Uterus (tissue), 2 donors: ENCODE data around the gene DMD.

Experiments used
- POLR2A ChIP-seq, 2 donors: fragments of 450-650 bp; IDR thresholded peaks; one replicate each; pipeline ENCODE4 v1.6.1; 2016; ENCODE audit warnings: antibody characterized with exemption in 2 of 2, mild to moderate bottlenecking in 1 of 2, moderate library complexity in 1 of 2
- TF ChIP-seq, protein P1 (sequence below), 4 experiments: fragments of 200-600 bp in 2 of 4; fragments of 450-650 bp in 2 of 4; sonication (generic) in 2 of 4; IDR thresholded peaks; one replicate each; pipeline ENCODE4 v1.5.1; 2016 to 2019; ENCODE audit warnings: antibody characterized with exemption in 4 of 4, mild to moderate bottlenecking in 2 of 4, moderate library complexity in 1 of 4

GRCh38 chrX:31071262-31071661 is 2140.1 kb downstream of the DMD start:
- TF ChIP-seq, protein P1, sequence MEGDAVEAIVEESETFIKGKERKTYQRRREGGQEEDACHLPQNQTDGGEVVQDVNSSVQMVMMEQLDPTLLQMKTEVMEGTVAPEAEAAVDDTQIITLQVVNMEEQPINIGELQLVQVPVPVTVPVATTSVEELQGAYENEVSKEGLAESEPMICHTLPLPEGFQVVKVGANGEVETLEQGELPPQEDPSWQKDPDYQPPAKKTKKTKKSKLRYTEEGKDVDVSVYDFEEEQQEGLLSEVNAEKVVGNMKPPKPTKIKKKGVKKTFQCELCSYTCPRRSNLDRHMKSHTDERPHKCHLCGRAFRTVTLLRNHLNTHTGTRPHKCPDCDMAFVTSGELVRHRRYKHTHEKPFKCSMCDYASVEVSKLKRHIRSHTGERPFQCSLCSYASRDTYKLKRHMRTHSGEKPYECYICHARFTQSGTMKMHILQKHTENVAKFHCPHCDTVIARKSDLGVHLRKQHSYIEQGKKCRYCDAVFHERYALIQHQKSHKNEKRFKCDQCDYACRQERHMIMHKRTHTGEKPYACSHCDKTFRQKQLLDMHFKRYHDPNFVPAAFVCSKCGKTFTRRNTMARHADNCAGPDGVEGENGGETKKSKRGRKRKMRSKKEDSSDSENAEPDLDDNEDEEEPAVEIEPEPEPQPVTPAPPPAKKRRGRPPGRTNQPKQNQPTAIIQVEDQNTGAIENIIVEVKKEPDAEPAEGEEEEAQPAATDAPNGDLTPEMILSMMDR (IDR thresholded peaks at IDR 0.05): no peak
- TF ChIP-seq POLR2A (IDR thresholded peaks at IDR 0.05): no peak
